ENCODE data around the gene PDE4B.
"Not testable (repeated sequence)": the region's sequence is repeated elsewhere in the genome, so short reads cannot be mapped to it uniquely, and the experiment has no call there.

PDE4B gene

DNA sequence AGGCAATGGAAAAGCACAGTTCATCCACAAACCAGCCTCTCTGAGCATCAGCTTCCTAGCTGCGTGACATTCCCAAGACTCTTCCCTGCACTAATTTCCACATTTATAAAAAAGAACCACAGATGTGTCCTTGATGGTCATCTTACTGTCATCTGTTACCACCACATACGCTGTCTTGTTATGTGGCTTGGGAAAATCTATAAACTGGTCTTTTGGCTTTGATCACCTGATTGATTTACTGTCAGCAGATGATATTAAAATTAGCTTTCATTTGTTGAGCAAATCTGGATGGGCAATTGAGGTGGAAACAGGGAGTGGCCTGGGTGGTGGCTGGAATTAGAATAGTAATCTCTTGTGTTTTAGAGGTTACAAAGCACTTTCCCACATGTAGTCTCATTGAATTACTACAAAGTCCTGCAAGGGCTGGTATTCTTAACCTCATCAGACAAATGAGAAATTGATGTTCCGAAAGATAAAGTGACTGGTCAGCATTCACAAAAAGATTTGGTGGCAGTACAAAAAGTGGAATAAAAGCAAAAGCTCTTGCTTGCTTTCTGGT is 509.6 kb downstream of the PDE4B start:
- DNase-seq (ENCODE audit: low read depth in 1 of 2, low spot score in 1 of 2) = no peak

GRCh38 chr1:66302815-66303214 is 510.1 kb downstream of the PDE4B start:
- DNase-seq (ENCODE audit: low read depth in 1 of 2, low spot score in 1 of 2) = no peak

DNA sequence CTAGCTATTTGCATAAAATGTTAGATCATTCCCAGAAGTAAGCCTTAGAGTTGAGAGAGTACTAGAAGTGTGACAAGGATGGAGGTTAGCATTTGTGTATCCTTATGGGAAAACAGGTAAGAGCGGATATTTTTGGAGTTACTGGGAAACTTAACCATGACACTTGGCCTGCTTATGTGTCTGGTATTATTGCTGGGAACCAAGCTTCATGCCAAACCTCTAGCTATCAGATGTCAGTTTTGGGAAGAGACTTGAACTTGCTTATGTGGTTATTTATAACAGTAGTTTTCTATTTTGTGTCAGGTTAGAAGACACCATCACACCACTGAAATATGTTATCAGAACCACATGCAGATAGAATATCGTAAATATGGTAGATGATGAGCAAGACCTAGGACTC is 511.0 kb downstream of the PDE4B start:
- no peak for DNase-seq (ENCODE audit: low read depth in 1 of 2, low spot score in 1 of 2)

DNA sequence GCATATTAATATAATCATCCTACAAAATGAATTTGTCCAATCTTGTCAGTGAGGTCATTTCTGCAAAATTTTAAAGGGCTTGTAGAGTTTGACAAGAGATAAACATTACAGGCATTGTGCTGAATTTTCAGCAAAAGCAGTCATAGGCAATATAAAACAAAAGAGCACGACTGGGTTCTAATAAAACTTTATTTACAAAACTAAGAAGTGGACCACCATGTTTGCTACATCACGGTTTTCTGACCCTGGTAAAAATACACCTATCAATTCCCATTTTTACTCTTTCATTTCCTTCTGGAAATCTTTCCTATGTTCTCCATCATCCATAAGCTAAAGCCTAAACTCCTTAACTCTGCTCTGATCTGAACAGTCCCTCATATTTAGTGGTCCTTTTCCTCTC is 511.4 kb downstream of the PDE4B start:
- DNase-seq (ENCODE audit: low read depth in 1 of 2, low spot score in 1 of 2) = no peak

- no peak for DNase-seq (ENCODE audit: low read depth in 1 of 2, low spot score in 1 of 2)
Observed at GRCh38 chr1:66305927-66306326, 513.2 kb downstream of the PDE4B start.

- DNase-seq (ENCODE audit: low read depth in 1 of 2, low spot score in 1 of 2) = no peak
Observed at GRCh38 chr1:66309006-66309741, 516.5 kb downstream of the PDE4B start.

DNA sequence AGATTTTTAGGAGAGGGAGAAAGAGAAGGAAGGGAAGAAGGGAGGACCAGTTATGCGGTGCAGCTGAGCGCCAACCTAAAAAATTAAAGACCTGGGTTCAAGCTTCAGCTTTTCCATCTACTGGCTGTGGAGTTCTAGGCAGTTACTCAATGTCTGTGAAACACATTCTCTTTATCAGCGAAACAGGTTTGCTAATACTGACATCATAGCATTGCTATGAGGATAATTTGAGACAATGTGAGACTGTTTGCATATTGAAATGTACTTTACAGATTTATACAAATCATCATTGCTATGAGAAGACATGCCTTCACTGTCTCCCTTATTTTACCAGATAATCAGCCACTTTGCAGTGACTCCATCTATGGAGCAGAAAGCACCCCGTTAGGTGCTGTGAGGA is 518.4 kb downstream of the PDE4B start:
- no peak for DNase-seq (ENCODE audit: low read depth in 1 of 2, low spot score in 1 of 2)

DNA sequence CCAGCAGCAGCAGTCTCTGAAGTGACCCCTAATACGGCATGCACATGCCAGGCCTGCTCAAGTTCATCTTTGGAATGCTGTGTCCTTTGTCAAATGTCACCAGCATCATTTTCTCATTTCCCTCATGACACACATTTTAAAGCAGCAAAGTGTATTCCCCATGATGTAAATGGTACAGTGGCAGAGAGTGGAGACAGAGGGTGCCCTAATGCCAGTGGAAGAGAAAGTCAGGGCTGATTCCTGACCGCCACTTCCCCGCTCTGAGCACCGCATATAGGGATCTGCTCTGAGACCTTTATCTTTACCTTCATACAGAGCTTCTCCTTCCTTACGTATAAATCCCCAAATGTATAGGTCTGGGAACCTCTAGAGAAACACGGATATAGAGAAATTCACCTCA is 518.9 kb downstream of the PDE4B start:
- no peak for DNase-seq (ENCODE audit: low read depth in 1 of 2, low spot score in 1 of 2)

- DNase-seq (ENCODE audit: low read depth in 1 of 2, low spot score in 1 of 2) = no peak
Observed at GRCh38 chr1:66312271-66312990, 519.7 kb downstream of the PDE4B start.

DNA sequence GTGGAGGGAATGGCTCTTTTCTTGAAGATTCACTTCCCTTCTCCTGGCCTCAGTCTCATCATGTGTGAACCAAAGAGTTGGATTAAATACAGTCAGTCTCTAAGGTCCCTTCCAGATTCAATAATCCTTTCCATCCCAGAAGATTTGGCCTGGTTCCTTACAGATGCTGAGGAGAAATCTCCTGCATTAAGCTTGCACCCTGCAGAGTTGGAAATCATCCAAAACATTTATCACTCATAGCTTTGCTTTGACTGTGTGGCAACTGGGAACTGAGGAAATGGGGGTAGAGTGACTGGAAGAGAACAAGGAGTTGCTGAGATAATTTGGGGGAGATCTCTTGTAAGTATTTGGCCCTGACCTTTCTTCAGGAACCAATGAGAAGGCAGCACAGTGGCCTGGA is 520.7 kb downstream of the PDE4B start:
- no peak for DNase-seq (ENCODE audit: low read depth in 1 of 2, low spot score in 1 of 2)

DNA sequence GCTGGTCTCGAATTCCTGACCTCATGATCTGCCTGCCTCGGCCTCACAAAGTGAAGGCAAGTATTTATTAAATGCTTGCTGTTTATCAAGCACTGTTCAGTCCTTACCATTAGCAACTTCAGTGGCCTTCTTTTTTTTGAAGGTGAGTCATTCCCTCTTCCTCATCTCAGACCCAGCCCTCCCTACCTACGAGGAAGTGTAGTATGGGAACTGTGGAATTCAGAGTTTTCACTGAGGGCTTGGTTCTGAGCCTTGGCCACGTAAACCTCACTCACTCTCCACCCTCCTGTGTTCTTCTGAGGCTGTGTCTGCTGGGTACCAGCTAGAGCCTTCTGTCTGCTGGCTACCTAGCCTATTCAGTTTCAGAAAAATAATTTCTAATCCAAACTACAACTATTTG is 523.0 kb downstream of the PDE4B start:
- no peak for DNase-seq (ENCODE audit: low read depth in 1 of 2, low spot score in 1 of 2)

DNA sequence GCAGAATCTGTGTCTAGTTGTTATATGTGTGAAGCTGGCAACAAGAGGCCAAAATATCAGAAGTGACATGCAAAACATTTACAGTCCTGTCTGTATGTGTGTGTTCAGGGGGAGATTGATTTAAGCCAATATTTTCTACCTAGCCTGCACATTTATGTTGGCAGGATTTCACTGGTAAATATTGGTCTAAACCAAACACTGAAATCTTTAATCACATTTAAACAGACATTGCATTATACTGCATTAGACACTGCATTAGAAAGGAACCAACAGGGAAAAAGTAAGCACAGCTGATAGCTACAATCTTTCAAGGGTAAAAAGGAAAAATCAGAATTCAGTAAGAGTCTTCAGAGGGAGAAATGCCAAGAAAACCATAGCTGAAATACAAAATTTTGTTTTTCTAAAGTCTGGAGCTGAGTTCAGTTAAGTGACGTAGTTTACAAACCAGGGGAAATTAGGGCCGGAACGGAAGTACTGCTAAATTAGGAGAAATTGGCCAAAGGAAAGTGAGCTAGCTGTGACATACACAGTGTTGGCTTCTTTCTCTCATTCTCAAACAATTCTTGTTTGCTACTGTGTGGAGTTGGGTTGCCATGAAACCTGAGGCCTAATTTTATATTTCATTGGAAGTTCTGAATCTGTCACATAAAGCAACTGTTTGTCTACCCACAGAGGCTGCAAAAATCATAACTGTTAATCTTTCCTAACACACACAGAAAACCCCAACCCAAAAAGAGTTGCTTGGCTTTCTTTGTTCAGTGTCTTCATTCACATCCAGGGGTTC is 524.0 kb downstream of the PDE4B start:
- no peak for DNase-seq (ENCODE audit: low read depth in 1 of 2, low spot score in 1 of 2)

GRCh38 chr1:66317248-66317515 is 524.5 kb downstream of the PDE4B start:
- no peak for DNase-seq (ENCODE audit: low read depth in 1 of 2, low spot score in 1 of 2)

- DNase-seq (ENCODE audit: low read depth in 1 of 2, low spot score in 1 of 2) = no peak
Observed at GRCh38 chr1:66320231-66320630, 527.5 kb downstream of the PDE4B start.

DNA sequence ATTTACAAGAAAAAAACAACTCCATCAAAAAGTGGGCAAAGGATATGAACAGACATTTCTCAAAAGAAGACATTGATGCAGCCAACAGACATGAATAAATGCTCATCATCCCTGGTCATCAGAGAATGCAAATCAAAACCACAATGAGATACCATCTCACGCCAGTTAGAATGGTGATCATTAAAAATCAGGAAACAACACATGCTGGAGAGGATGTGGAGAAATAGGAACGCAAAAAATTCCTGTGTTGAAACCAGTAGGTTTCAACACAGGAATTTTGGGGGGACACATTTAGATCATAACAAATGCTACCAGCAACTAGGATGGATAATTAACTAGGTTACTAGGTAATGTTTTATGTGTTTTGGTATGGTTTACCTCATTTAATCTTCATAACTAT is 529.8 kb downstream of the PDE4B start:
- DNase-seq (ENCODE audit: low read depth in 1 of 2, low spot score in 1 of 2) = not testable (repeated sequence)

GRCh38 chr1:66323958-66324625 is 531.4 kb downstream of the PDE4B start:
- no peak for DNase-seq (ENCODE audit: low read depth in 1 of 2, low spot score in 1 of 2)

DNA sequence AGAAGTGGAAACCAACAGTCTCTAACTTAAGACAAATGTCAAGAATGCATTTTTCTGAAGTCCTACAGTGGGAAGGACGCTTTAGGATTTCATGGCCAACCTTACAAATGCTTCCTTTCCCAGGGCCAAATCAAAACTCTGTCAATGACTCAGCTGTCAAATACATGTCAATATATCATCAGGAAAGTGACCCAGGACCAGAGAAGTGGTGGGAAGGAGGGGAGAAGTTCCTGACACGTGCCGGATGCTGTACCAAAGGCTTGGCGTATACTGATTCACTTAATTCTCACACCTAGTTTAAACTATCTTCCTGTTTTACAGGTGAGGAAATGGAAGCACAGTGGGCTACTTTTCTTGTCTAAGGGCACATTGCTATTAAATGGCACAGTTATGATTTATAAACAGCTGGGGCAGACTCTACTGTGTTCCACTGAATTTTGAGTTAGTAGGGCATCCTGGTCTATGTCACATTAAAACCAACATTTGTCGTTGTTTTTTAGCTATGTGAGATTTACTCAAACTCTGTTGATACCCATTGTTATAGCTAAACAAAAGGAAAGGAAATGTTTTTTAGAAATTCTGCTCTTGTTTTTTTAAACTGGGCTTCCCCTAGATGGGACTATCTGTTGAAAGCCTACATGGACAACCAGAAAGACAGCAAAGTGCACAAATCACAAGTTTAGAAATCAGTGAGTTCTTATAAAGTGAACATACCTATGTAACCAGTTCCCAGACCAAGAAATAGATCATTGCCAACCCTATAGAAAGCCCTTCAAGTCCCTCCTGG is 533.1 kb downstream of the PDE4B start:
- no peak for DNase-seq (ENCODE audit: low read depth in 1 of 2, low spot score in 1 of 2)

- no peak for DNase-seq (ENCODE audit: low read depth in 1 of 2, low spot score in 1 of 2)
Observed at GRCh38 chr1:66326867-66327266, 534.2 kb downstream of the PDE4B start.

GRCh38 chr1:66327588-66327987 is 534.9 kb downstream of the PDE4B start:
- DNase-seq (ENCODE audit: low read depth in 1 of 2, low spot score in 1 of 2) = no peak

- no peak for DNase-seq (ENCODE audit: low read depth in 1 of 2, low spot score in 1 of 2)
Observed at GRCh38 chr1:66328896-66329295, 536.2 kb downstream of the PDE4B start.

DNA sequence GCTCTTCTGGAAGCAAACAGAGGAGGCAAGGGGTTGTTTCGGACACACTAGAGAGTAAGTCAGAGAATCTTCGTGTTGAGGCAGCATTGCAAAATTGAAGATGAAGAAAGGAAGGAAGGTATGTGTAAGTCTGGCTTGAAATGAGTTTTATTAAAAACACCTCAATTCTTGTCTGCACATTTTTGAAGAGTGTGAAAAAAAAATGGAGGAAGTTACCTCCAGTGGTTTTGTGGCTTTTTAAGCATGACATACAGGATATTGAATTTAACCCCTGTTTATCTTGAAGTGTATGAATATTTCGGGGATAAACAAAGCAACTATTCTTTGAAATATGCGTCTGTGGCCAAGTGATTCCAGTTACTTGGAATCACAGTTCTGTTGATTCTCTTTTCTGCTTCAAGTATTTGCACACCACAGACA is 538.0 kb downstream of the PDE4B start:
- no peak for DNase-seq (ENCODE audit: low read depth in 1 of 2, low spot score in 1 of 2)
